GM12878 (cell line): ENCODE data around the gene GMIP. TPM values are rescaled to one million over a fixed set of nuclear protein-coding genes. Genes with fewer than 3 reads are reported as not detected.

ENCODE experiments used
- ATF7 ChIP-seq: fragments of 450-650 bp; IDR thresholded peaks from 2 replicates; pipeline ENCODE4 v1.6.1; 2016; ENCODE audit warnings: low read depth, mild to moderate bottlenecking
- CBFB ChIP-seq: IDR thresholded peaks from 2 replicates; pipeline ENCODE4 v1.6.1; 2016; ENCODE audit warnings: antibody characterized with exemption, low read depth
- CHD2 ChIP-seq: IDR thresholded peaks from 2 replicates; pipeline ENCODE4 v1.6.1; 2011; ENCODE audit warnings: low read depth, low read length, improper control_type of control experiment, borderline replicate concordance
- EGR1 ChIP-seq, 2 experiments: IDR thresholded peaks; 1 replicate in 1 of 2; 2 replicates in 1 of 2; pipeline ENCODE4 v1.6.1; 2011 to 2012; ENCODE audit warnings: low read depth in 2 of 2, low read length in 2 of 2, borderline replicate concordance in 1 of 2, mild to moderate bottlenecking in 1 of 2, moderate library complexity in 1 of 2
- FOXK2 ChIP-seq: fragments of 450-650 bp; IDR thresholded peaks from 2 replicates; pipeline ENCODE4 v1.6.1; 2017; ENCODE audit warnings: mild to moderate bottlenecking, moderate library complexity
- HCFC1 ChIP-seq: fragments of 150-350 bp; IDR thresholded peaks from 2 replicates; pipeline ENCODE4 v1.6.1; 2014; ENCODE audit warnings: low read length
- HDGF ChIP-seq: fragments of 450-650 bp; IDR thresholded peaks from 2 replicates; pipeline ENCODE4 v1.6.1; 2016; ENCODE audit warnings: antibody characterized with exemption
- KLF5 ChIP-seq: fragments of 450-650 bp; IDR thresholded peaks from 2 replicates; pipeline ENCODE4 v1.6.1; 2014; ENCODE audit warnings: mild to moderate bottlenecking; ENCODE audit not compliant: partially characterized antibody
- MXI1 ChIP-seq: fragments of 150-350 bp; IDR thresholded peaks from 2 replicates; pipeline ENCODE4 v1.6.1; 2011; ENCODE audit warnings: low read depth, mild to moderate bottlenecking, inconsistent platforms, low read length, improper control_type of control experiment
- NBN ChIP-seq: fragments of 450-650 bp; IDR thresholded peaks from 2 replicates; pipeline ENCODE4 v1.6.1; 2016
- RUNX3 ChIP-seq: IDR thresholded peaks from 2 replicates; pipeline ENCODE4 v1.6.1; 2012; ENCODE audit warnings: low read length, inconsistent platforms
- SIN3A ChIP-seq: IDR thresholded peaks from 2 replicates; pipeline ENCODE4 v1.6.1; 2012; ENCODE audit warnings: low read depth, low read length, improper control_type of control experiment
- SMAD1 ChIP-seq: fragments of 450-650 bp; IDR thresholded peaks from 2 replicates; pipeline ENCODE4 v1.6.1; 2018; ENCODE audit warnings: mild to moderate bottlenecking, low read depth; ENCODE audit not compliant: partially characterized antibody
- SPI1 ChIP-seq: IDR thresholded peaks from 2 replicates; pipeline ENCODE4 v1.6.1; 2011; ENCODE audit warnings: low read depth, mild to moderate bottlenecking, low read length, moderate library complexity, borderline replicate concordance; ENCODE audit not compliant: insufficient read depth
- YY1 ChIP-seq: IDR thresholded peaks from 2 replicates; pipeline ENCODE4 v1.6.1; 2011; ENCODE audit warnings: low read depth, mild to moderate bottlenecking, low read length
- polyA plus RNA-seq, 11 experiments: library from polyadenylated mRNA; depleted of rRNA in 4 of 11; unstranded in 6 of 11; stranded (reverse) in 5 of 11; fragments of >200 nt; fragmentation: Nextera tagmentation in 4 of 11; fragmentation: Illumina TruSeq in 1 of 11; extraction: Ambion mirVana in 4 of 11; extraction: Trizol in 1 of 11; gene quantifications; 1 replicate in 1 of 11; 2 replicates in 10 of 11; pipeline versions ENCODE4 v1.2.1 to v1.2.3, GENCODE V29; 2011 to 2016; ENCODE audit warnings: inconsistent platforms in 2 of 11, missing spikeins in 2 of 11, low read depth in 1 of 11
- total RNA-seq, 4 experiments: library from RNA; depleted of rRNA in 3 of 4; stranded (reverse); fragments of >200 nt in 3 of 4; fragmentation: Illumina TruSeq in 1 of 4; extraction: Trizol in 1 of 4; gene quantifications; 2 replicates each; pipeline versions ENCODE4 v1.2.1 to v1.2.3, GENCODE V29; 2013 to 2021
- TF ChIP-seq, protein P1 (sequence below): fragments of 450-650 bp; IDR thresholded peaks from 2 replicates; pipeline ENCODE4 v1.6.1; 2016; ENCODE audit warnings: mild to moderate bottlenecking
- TF ChIP-seq, protein P2 (sequence below): IDR thresholded peaks from 2 replicates; pipeline ENCODE4 v1.6.1; 2012; ENCODE audit warnings: low read depth, low read length, improper control_type of control experiment
- TF ChIP-seq, protein P3 (sequence below): fragments of 450-650 bp; IDR thresholded peaks from 2 replicates; pipeline ENCODE4 v1.6.1; 2016; ENCODE audit warnings: mild to moderate bottlenecking, moderate library complexity, borderline replicate concordance
- TF ChIP-seq, protein P4 (sequence below): fragments of 450-650 bp; formaldehyde crosslinking; IDR thresholded peaks from 2 replicates; pipeline ENCODE4 v1.4.0; 2022; ENCODE audit warnings: mild to moderate bottlenecking, moderate library complexity

GMIP gene
- total and polyA plus RNA-seq, 10 of the 15 experiments (the other 5 are each of a cell fraction or from before 2014, with no cell fraction given): 1.5 to 63.5 (median 22.3) TPM

DNA sequence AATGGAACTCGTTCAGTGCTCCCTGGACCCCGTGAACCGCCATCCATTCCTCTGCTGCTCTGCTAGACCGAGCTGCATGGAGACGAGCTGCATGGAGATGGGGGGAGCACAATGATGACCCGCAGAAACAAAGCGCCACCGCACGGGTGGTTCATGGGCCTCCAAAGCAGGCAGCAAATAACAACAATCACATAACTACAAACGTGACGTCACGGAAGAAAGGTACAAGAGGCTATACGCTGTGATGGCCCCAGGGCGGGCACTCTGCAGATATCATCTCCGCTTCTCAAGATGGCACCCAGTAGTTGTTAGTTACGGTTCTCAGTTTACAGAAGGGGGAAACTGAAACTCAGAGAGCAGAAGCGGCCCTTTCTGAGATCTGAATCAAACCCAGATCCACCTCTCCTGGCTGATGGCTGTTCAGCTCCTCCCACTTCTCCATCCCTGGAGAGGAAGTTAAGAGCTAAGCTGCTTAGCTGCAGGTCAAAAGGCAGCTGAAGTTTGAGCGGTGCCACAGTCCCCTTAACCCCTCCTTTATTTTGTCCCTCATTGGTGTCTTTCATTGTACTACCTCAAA, 18.3 kb upstream of the GMIP start (continued):
- TF ChIP-seq YY1 (peak; percentile 93), EGR1 (IDR thresholded peaks at IDR 0.05; ENCODE audit: borderline replicate concordance in 1 of 2, low read depth in 2 of 2, low read length in 2 of 2) (no peak), FOXK2 (peak; percentile 32; the same call in 1 of the 2 replicates), KLF5 (peak; percentile 53), ATF7 (peak; percentile 95), SMAD1 (peak; percentile 11), SIN3A (peak; percentile 56; the same call in 1 of the 2 replicates), RUNX3 (peak; percentile 18), NBN (peak; percentile 99), HCFC1 (peak; percentile 57; the same call in 1 of the 2 replicates), CHD2 (0 out of 2 replicates have a peak, but pooled peaks have one; percentile 6), HDGF (peak; percentile 63; the same call in 1 of the 2 replicates), SPI1 (peak; percentile 89), MXI1 (peak; percentile 38; the same call in 1 of the 2 replicates), CBFB (0 out of 2 replicates have a peak, but pooled peaks have one; percentile 28)
- TF ChIP-seq, protein P1, sequence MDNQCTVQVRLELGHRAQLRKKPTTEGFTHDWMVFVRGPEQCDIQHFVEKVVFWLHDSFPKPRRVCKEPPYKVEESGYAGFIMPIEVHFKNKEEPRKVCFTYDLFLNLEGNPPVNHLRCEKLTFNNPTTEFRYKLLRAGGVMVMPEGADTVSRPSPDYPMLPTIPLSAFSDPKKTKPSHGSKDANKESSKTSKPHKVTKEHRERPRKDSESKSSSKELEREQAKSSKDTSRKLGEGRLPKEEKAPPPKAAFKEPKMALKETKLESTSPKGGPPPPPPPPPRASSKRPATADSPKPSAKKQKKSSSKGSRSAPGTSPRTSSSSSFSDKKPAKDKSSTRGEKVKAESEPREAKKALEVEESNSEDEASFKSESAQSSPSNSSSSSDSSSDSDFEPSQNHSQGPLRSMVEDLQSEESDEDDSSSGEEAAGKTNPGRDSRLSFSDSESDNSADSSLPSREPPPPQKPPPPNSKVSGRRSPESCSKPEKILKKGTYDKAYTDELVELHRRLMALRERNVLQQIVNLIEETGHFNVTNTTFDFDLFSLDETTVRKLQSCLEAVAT: peak; percentile 99
- TF ChIP-seq, protein P2, sequence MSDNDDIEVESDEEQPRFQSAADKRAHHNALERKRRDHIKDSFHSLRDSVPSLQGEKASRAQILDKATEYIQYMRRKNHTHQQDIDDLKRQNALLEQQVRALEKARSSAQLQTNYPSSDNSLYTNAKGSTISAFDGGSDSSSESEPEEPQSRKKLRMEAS: peak; percentile 8; the same call in 1 of the 2 replicates
- TF ChIP-seq, protein P3, sequence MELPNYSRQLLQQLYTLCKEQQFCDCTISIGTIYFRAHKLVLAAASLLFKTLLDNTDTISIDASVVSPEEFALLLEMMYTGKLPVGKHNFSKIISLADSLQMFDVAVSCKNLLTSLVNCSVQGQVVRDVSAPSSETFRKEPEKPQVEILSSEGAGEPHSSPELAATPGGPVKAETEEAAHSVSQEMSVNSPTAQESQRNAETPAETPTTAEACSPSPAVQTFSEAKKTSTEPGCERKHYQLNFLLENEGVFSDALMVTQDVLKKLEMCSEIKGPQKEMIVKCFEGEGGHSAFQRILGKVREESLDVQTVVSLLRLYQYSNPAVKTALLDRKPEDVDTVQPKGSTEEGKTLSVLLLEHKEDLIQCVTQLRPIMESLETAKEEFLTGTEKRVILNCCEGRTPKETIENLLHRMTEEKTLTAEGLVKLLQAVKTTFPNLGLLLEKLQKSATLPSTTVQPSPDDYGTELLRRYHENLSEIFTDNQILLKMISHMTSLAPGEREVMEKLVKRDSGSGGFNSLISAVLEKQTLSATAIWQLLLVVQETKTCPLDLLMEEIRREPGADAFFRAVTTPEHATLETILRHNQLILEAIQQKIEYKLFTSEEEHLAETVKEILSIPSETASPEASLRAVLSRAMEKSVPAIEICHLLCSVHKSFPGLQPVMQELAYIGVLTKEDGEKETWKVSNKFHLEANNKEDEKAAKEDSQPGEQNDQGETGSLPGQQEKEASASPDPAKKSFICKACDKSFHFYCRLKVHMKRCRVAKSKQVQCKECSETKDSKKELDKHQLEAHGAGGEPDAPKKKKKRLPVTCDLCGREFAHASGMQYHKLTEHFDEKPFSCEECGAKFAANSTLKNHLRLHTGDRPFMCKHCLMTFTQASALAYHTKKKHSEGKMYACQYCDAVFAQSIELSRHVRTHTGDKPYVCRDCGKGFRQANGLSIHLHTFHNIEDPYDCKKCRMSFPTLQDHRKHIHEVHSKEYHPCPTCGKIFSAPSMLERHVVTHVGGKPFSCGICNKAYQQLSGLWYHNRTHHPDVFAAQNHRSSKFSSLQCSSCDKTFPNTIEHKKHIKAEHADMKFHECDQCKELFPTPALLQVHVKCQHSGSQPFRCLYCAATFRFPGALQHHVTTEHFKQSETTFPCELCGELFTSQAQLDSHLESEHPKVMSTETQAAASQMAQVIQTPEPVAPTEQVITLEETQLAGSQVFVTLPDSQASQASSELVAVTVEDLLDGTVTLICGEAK: no peak
- TF ChIP-seq, protein P4, sequence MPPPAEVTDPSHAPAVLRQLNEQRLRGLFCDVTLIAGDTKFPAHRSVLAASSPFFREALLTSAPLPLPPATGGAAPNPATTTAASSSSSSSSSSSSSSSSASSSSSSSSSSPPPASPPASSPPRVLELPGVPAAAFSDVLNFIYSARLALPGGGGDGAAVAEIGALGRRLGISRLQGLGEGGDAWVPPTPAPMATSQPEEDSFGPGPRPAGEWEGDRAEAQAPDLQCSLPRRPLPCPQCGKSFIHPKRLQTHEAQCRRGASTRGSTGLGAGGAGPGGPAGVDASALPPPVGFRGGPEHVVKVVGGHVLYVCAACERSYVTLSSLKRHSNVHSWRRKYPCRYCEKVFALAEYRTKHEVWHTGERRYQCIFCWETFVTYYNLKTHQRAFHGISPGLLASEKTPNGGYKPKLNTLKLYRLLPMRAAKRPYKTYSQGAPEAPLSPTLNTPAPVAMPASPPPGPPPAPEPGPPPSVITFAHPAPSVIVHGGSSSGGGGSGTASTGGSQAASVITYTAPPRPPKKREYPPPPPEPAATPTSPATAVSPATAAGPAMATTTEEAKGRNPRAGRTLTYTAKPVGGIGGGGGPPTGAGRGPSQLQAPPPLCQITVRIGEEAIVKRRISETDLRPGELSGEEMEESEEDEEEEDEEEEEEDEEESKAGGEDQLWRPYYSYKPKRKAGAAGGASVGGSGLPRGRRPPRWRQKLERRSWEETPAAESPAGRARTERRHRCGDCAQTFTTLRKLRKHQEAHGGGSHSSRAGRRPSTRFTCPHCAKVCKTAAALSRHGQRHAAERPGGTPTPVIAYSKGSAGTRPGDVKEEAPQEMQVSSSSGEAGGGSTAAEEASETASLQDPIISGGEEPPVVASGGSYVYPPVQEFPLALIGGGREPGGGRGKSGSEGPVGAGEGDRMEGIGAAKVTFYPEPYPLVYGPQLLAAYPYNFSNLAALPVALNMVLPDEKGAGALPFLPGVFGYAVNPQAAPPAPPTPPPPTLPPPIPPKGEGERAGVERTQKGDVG (CRISPR knock-in tag): no peak
